Vagina (tissue), 2 donors: ENCODE data around the gene FAM241A.

Source experiments
- POLR2A ChIP-seq, 2 donors: fragments of 450-650 bp; IDR thresholded peaks; one replicate each; pipeline ENCODE4 v1.6.1; 2017; ENCODE audit warnings: antibody characterized with exemption in 2 of 2, mild to moderate bottlenecking in 2 of 2, moderate library complexity in 2 of 2
- POLR2AphosphoS5 ChIP-seq, 2 donors: sonication (generic); formaldehyde crosslinking; IDR thresholded peaks; one replicate each; pipeline ENCODE4 v1.9.0; 2017; ENCODE audit warnings: antibody characterized with exemption in 2 of 2, mild to moderate bottlenecking in 2 of 2, low read depth in 1 of 2; ENCODE audit not compliant: insufficient read depth in 1 of 2
- TF ChIP-seq, protein P1 (sequence below), 3 experiments: fragments of 450-650 bp in 2 of 3; fragments of 200-600 bp in 1 of 3; sonication (generic) in 1 of 3; IDR thresholded peaks; one replicate each; pipeline ENCODE4 v1.5.1; 2017 to 2019; ENCODE audit warnings: antibody characterized with exemption in 3 of 3, mild to moderate bottlenecking in 2 of 3, moderate library complexity in 2 of 3

DNA sequence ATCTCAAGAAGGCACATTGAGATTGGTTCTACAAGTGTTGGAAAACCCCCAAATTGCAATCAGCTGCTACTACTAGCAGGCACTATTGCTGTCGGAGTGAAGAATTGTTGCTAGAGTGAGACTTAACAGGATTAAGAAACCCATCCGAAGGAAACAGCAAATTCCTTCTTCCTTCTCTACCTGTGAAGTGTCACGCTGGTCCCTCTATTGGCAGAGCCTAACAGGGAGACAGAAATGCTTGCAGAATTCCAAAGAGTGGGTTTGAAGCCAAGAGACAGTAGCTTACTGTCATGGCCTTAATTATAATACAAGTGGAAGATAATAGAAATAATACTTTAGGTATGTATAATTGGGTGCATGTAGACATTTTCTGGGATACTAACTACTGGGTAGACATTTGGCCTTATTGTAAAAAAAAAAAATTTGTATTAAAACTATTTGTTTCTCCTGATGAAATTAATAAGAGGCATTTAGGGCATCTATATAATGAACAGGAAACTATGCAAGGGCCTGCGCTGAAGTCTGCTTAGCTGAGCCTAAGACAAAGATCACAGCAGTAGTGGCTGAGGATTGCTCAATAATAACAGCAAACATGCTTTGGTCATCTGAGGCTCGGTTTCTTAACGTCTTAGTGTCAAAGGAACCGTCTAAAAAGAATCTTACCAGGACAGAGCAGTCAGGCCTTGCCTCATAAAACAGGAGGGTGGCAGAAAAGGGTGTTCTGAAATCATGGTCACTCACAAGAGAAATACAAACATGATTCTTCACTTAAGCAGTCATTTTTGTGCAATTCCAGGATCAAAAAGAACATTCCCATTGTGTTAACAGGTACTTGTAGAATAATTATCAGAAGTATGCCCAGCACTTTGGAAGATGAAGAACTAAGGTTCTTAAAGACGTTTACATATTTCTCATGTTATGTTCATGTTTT is 40.8 kb downstream of the FAM241A start:
- TF ChIP-seq POLR2A (IDR thresholded peaks at IDR 0.05), result no peak
- TF ChIP-seq, protein P1, sequence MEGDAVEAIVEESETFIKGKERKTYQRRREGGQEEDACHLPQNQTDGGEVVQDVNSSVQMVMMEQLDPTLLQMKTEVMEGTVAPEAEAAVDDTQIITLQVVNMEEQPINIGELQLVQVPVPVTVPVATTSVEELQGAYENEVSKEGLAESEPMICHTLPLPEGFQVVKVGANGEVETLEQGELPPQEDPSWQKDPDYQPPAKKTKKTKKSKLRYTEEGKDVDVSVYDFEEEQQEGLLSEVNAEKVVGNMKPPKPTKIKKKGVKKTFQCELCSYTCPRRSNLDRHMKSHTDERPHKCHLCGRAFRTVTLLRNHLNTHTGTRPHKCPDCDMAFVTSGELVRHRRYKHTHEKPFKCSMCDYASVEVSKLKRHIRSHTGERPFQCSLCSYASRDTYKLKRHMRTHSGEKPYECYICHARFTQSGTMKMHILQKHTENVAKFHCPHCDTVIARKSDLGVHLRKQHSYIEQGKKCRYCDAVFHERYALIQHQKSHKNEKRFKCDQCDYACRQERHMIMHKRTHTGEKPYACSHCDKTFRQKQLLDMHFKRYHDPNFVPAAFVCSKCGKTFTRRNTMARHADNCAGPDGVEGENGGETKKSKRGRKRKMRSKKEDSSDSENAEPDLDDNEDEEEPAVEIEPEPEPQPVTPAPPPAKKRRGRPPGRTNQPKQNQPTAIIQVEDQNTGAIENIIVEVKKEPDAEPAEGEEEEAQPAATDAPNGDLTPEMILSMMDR (IDR thresholded peaks at IDR 0.05), result no peak
- TF ChIP-seq POLR2AphosphoS5 (IDR thresholded peaks at IDR 0.05; ENCODE audit: insufficient read depth in 1 of 2, low read depth in 1 of 2), result no peak
